Activated T-cell treated with anti-CD3 and anti-CD28 coated beads, Interleukin-2, amount 50 U/mL, for 72 hours (primary cell): Measurements from ENCODE around the gene ARSH. TPM values are rescaled to one million over a fixed set of nuclear protein-coding genes. Genes with fewer than 3 reads are reported as not detected.
"Not testable (repeated sequence)": the region's sequence is repeated elsewhere in the genome, so short reads cannot be mapped to it uniquely, and the experiment has no call there.

Source experiments
- ATAC-seq, 2 donors: fragments of 150-1000 bp; cut with Tn5 transposase; replicated peaks in 1 of 2; 2 replicates each; pipeline ENCODE4 v1.10.0; 2021; ENCODE audit warnings: moderate library complexity in 2 of 2, mild to moderate bottlenecking in 1 of 2
- DNase-seq, 2 donors: peaks; one replicate each; pipeline ENCODE4 v3.0.0; 2021 to 2022; ENCODE audit warnings: mixed read lengths in 1 of 2
- H3K27ac Mint-ChIP-seq: one replicate; pipeline ENCODE4 v1.8.0; 2022; ENCODE audit warnings: mild to moderate bottlenecking, moderate library complexity, mixed read lengths
- H3K27me3 Mint-ChIP-seq: one replicate; pipeline ENCODE4 v1.8.0; 2022; ENCODE audit warnings: low read depth, mixed read lengths
- H3K36me3 Mint-ChIP-seq, 2 donors: one replicate each; pipeline ENCODE4 v1.8.0; 2022; ENCODE audit warnings: mixed read lengths in 2 of 2, mild to moderate bottlenecking in 1 of 2; ENCODE audit not compliant: insufficient read depth in 2 of 2
- H3K4me1 Mint-ChIP-seq: one replicate; pipeline ENCODE4 v1.8.0; 2022; ENCODE audit warnings: low read depth, mixed read lengths
- H3K4me3 Mint-ChIP-seq, 2 donors: one replicate each; pipeline ENCODE4 v1.8.0; 2022; ENCODE audit warnings: mild to moderate bottlenecking in 2 of 2, mixed read lengths in 2 of 2, moderate library complexity in 2 of 2
- H3K9me3 Mint-ChIP-seq, 2 donors: one replicate each; pipeline ENCODE4 v1.8.0; 2022; ENCODE audit warnings: mixed read lengths in 2 of 2
- total RNA-seq, 2 donors: library from RNA; stranded (reverse); gene quantifications; one replicate each; pipeline ENCODE4 v1.2.3, GENCODE V29; 2022

The ARSH gene
- total RNA-seq, 2 donors from 2014 or later, result not detected

GRCh38 chrX:3050523-3051175, 44.3 kb downstream of the ARSH start:
- DNase-seq, H3K27ac Mint-ChIP-seq, H3K4me3 Mint-ChIP-seq, ATAC-seq, H3K27me3 Mint-ChIP-seq, H3K4me1 Mint-ChIP-seq, H3K36me3 Mint-ChIP-seq, H3K9me3 Mint-ChIP-seq: not testable (repeated sequence)

GRCh38 chrX:3052860-3053259, 46.5 kb downstream of the ARSH start:
- H3K27ac Mint-ChIP-seq, result no peak overlapping the region
- H3K9me3 Mint-ChIP-seq, result no peaks in the 10 kb centered on the region
- no peaks in the 10 kb centered on the region for H3K36me3 Mint-ChIP-seq
- DNase-seq (no peak), ATAC-seq (no peak)
- H3K4me3 Mint-ChIP-seq, result no peak overlapping the region
- no peaks in the 10 kb centered on the region for H3K4me1 Mint-ChIP-seq
- no peaks in the 10 kb centered on the region for H3K27me3 Mint-ChIP-seq

GRCh38 chrX:3066555-3066954, 60.2 kb downstream of the ARSH start:
- ATAC-seq (no peak), DNase-seq (no peak)
- Mint-ChIP-seq H3K4me1 (no peaks in the 10 kb centered on the region), H3K27me3 (no peaks in the 10 kb centered on the region), H3K27ac (no peak overlapping the region), H3K36me3 (no peaks in the 10 kb centered on the region), H3K4me3 (no peak overlapping the region), H3K9me3 (peaks cover 0 to 2% of the 10 kb centered on the region in 2 donors)

GRCh38 chrX:3075959-3076358, 69.6 kb downstream of the ARSH start:
- H3K4me3 Mint-ChIP-seq, result no peak overlapping the region
- H3K9me3 Mint-ChIP-seq, result no peaks in the 10 kb centered on the region
- no peak overlapping the region for H3K27ac Mint-ChIP-seq
- peaks cover 15% of the 10 kb centered on the region for H3K27me3 Mint-ChIP-seq
- ATAC-seq (no peak), DNase-seq (no peak)
- no peaks in the 10 kb centered on the region for H3K36me3 Mint-ChIP-seq
- H3K4me1 Mint-ChIP-seq, result no peaks in the 10 kb centered on the region

GRCh38 chrX:3076416-3076991, 70.2 kb downstream of the ARSH start:
- Mint-ChIP-seq H3K36me3 (no peaks in the 10 kb centered on the region), H3K4me1 (no peaks in the 10 kb centered on the region), H3K4me3 (no peak overlapping the region), H3K27ac (no peak overlapping the region), H3K27me3 (peaks cover 15% of the 10 kb centered on the region), H3K9me3 (no peaks in the 10 kb centered on the region)
- DNase-seq, result no peak
- ATAC-seq, result no peak

Other genes starting within 250 kb of the ARSH start
- not detected for gene GYG2, start 177.6 kb upstream of the ARSH start, total RNA-seq
- gene ARSD, start 77.2 kb upstream of the ARSH start, total RNA-seq, result 1 to 10 TPM; 1.5 to 2.4 TPM
- gene ARSF, start 34.9 kb downstream of the ARSH start, total RNA-seq, result not detected